ENCODE measurements around the gene TGOLN2.

Gene TGOLN2

DNA sequence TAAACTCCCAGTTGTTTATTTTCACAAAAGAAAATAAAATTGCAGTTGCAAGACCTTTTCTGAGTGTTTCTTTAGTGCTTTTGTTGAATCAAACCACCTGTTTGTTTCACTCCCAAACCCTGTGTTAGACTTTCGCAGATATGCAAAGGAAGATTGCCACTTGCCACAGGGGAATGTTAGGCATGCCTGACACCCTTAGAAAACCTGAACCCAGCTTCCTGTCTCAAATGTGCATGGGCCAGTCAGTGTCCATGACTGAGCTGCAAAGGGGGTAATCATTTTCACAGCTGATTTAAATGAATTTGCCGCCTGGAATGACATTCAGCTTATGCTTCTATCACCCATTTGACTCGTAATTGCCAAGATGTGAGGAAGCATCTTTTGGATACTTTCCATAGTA is 17.5 kb downstream of the TGOLN2 start:
- H3K36me3 Mint-ChIP-seq (ENCODE audit: insufficient read depth) = peaks cover 36% of the 10 kb centered on the region
- peaks cover 21 to 30% of the 10 kb centered on the region in 2 donors for H3K4me1 Mint-ChIP-seq (ENCODE audit: low read depth in 2 of 2)
- DNase-seq (no peak), ATAC-seq (replicated peaks) (no peak)
- H3K9me3 Mint-ChIP-seq = no peaks in the 10 kb centered on the region
- peak overlapping the region; percentile 79 to 85 for H3K4me3 Mint-ChIP-seq
- peak overlapping the region; percentile 78 to 90 for H3K27ac Mint-ChIP-seq
- H3K27me3 Mint-ChIP-seq = peaks cover 3 to 5% of the 10 kb centered on the region in 2 donors

DNA sequence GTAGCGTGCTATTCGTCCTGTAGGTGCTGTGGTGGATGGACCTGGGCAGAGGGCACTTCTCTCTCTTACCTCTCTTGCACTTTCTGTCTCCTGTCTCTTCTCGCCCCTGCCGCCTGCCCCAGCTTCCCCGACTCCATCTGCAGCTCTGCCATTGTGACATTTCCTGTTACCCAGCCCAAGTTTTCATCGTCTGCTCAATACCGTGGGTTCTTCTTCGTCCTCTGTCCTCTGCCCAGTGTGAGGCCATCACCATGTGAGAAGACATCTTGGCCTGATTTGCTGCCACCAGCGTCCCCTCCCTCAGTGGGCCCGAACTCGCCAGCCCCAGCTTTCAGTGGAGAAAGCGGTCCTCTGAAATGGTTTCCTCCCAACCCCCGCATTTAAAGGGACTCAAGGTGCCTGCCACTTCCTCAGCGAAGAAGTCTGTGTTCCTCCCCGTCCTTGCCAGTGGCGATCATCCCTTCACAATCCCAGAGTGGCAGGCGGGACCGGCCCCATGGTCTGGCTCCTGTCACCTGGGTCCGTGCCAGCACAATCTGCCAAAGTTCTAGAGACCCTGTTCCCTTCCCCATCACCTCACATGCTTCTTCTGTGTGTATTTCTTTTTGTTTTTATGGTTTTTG is 18.0 kb downstream of the TGOLN2 start:
- peak; percentile 64 for ATAC-seq (replicated peaks)
- Mint-ChIP-seq H3K4me1 (ENCODE audit: low read depth in 2 of 2) (peaks cover 21 to 30% of the 10 kb centered on the region in 2 donors), H3K27me3 (peaks cover 7 to 10% of the 10 kb centered on the region in 2 donors), H3K27ac (peak overlapping the region; percentile 78 to 90), H3K9me3 (no peaks in the 10 kb centered on the region), H3K4me3 (peak overlapping the region; percentile 79 to 85), H3K36me3 (ENCODE audit: insufficient read depth) (peaks cover 35% of the 10 kb centered on the region)
- no peak for DNase-seq

DNA sequence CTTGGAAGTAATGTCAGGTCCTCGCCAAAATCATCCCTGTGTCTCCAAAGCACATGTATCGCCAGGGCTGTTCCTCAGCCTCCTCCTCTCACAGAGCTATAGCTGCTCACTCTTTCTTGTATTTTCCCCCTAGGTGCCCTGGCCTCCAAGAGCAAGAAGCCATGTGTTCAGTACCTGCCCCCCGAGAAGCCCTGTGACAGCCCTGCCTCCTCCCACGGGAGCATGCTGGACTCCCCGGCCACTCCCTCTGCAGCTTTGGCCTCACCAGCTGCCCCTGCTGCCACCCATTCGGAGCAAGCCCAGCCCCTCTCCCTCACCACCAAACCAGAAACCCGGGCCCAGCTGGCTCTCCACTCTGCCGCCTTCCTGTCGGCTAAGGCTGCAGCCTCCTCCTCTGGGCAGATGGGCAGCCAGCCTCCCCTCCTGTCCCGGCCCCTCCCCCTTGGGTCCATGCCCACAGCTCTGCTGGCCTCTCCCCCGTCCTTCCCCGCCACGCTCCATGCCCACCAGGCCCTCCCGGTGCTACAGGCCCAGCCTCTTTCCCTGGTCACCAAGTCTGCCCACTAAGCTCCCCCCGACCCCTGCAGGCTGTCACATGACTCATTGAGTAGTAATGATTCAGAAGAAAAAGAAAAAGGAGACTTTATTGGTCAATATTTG is 18.8 kb downstream of the TGOLN2 start:
- peak; percentile 23 for ATAC-seq (replicated peaks)
- Mint-ChIP-seq H3K36me3 (ENCODE audit: insufficient read depth) (peaks cover 28% of the 10 kb centered on the region), H3K4me3 (peak overlapping the region; percentile 79 to 85), H3K9me3 (no peaks in the 10 kb centered on the region), H3K27me3 (peaks cover 13 to 18% of the 10 kb centered on the region in 2 donors), H3K4me1 (ENCODE audit: low read depth in 2 of 2) (peaks cover 21 to 28% of the 10 kb centered on the region in 2 donors), H3K27ac (peak overlapping the region; percentile 78 to 90)
- DNase-seq = no peak

GRCh38 chr2:85308201-85308600 is 19.6 kb downstream of the TGOLN2 start:
- DNase-seq (no peak), ATAC-seq (replicated peaks) (no peak)
- Mint-ChIP-seq H3K9me3 (no peaks in the 10 kb centered on the region), H3K27me3 (peaks cover 16 to 26% of the 10 kb centered on the region in 2 donors), H3K36me3 (ENCODE audit: insufficient read depth) (peaks cover 22% of the 10 kb centered on the region), H3K4me1 (ENCODE audit: low read depth in 2 of 2) (peaks cover 21 to 23% of the 10 kb centered on the region in 2 donors), H3K4me3 (peak overlapping the region; percentile 79 to 85), H3K27ac (peak overlapping the region in 1 of 2 donors; percentile 78)

DNA sequence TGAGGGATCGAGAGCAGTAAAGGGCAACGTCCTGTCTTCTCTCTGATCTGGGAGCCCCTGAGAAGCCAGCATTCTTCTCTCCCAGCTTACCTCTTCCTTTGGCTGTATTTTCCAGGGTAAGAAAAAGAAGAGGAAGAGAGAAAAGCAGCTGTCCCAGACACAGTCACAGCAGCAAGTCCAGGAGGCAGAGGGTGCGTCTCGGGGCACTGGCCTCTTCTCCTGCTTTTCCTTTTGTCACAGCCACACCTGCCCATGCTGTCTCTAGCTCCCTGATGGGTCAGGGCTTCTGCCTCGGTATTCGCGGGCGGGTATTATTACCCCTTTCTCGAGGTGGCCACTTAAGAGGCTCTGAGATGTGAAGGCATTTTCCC is 20.3 kb downstream of the TGOLN2 start:
- Mint-ChIP-seq H3K9me3 (no peaks in the 10 kb centered on the region), H3K27ac (peak overlapping the region; percentile 68 to 78), H3K36me3 (ENCODE audit: insufficient read depth) (peaks cover 16% of the 10 kb centered on the region), H3K4me3 (peak overlapping the region; percentile 69 to 81), H3K4me1 (ENCODE audit: low read depth in 2 of 2) (peaks cover 21 to 23% of the 10 kb centered on the region in 2 donors), H3K27me3 (peaks cover 16 to 33% of the 10 kb centered on the region in 2 donors)
- DNase-seq = no peak
- no peak for ATAC-seq (replicated peaks)

DNA sequence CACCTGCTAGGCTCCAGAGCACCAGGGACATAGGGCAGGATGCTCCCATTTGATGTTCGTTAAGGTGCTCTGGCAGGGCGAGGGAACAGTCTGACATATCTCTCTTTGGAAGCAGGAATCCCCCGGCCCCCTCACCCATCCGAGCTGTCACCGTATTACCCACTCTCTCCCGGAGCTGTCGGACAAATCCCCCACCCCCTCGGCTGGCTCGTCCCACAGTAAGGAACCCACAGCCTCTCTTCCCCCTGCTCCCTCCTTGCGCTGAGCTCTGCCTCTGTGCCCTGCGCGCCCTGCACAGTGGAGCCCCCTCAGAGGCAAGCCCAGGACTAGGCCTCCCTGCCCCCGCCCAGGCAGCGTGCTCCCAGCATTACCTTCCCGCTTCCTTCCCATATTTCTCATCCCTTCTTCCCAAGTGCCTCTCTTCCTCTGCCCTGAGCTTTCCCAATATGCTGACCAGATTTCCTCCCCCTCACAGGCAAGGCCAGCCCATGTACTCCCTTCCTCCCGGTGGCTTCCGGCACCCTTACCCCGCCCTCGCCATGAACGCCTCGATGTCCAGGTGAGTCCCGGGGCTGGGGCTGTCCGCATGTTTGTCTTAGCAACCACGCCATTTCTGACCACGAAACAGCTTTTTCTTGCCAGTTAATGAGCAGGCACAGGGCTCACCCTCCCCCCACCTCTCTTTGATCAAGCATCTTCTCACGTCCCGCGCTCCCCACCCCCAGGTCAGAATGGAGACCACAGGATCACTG is 23.8 kb downstream of the TGOLN2 start:
- Mint-ChIP-seq H3K36me3 (ENCODE audit: insufficient read depth) (peaks cover 3% of the 10 kb centered on the region), H3K27ac (no peak overlapping the region), H3K4me1 (ENCODE audit: low read depth in 2 of 2) (peaks cover 7 to 12% of the 10 kb centered on the region in 2 donors), H3K27me3 (peaks cover 16 to 37% of the 10 kb centered on the region in 2 donors), H3K9me3 (no peaks in the 10 kb centered on the region), H3K4me3 (no peak overlapping the region)
- ATAC-seq (replicated peaks) (no peak), DNase-seq (no peak)

- no peak overlapping the region for H3K27ac Mint-ChIP-seq
- DNase-seq = no peak
- no peak for ATAC-seq (replicated peaks)
- H3K4me1 Mint-ChIP-seq (ENCODE audit: low read depth in 2 of 2) = peaks cover 0 to 2% of the 10 kb centered on the region in 2 donors
- H3K4me3 Mint-ChIP-seq = no peak overlapping the region
- peaks cover 2% of the 10 kb centered on the region for H3K36me3 Mint-ChIP-seq (ENCODE audit: insufficient read depth)
- H3K9me3 Mint-ChIP-seq = no peaks in the 10 kb centered on the region
- peaks cover 16 to 37% of the 10 kb centered on the region in 2 donors for H3K27me3 Mint-ChIP-seq
Measured at GRCh38 chr2:85302121-85302520, 25.7 kb downstream of the TGOLN2 start.

DNA sequence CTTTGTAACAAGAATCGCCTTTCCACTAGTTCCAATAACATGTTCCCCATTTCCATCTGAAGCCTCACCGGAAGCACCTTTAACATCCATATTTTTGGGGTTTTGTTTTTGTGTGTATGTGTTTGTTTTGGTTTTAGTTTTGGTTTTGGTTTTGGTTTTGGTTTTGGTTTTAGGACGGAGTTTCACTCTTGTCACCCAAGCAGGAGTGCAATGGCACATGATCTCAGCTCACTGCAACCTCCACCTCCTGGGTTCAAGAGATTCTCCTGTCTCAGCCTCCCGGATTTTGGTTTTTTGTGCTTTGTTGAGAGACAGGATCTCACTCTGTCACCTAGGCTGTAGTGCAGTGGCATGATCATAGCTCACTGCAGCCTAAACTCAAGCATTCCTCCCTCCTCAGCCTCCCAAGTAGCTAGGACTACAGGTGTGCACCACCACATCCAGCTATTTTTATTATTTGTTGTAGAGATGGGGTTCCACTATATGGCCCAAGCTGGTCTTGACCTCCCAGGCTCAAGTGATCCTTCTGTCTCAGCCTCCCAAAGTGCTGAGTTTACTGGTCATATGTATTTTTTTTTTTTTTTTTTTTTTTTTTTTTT is 36.3 kb downstream of the TGOLN2 start:
- H3K27ac Mint-ChIP-seq = peak overlapping the region; percentile 75 to 94
- DNase-seq (peak in 1 of 3 experiments; percentile 19), ATAC-seq (replicated peaks) (peak; percentile 66)
- peaks cover 7% of the 10 kb centered on the region for H3K36me3 Mint-ChIP-seq (ENCODE audit: insufficient read depth)
- H3K4me1 Mint-ChIP-seq (ENCODE audit: low read depth in 2 of 2) = peaks cover 12 to 18% of the 10 kb centered on the region in 2 donors
- peaks cover 0 to 2% of the 10 kb centered on the region in 2 donors for H3K9me3 Mint-ChIP-seq
- no peaks in the 10 kb centered on the region for H3K27me3 Mint-ChIP-seq
- peak overlapping the region; percentile 39 to 50 for H3K4me3 Mint-ChIP-seq

GRCh38 chr2:85288244-85288725 is 39.5 kb downstream of the TGOLN2 start:
- peaks cover 9% of the 10 kb centered on the region for H3K36me3 Mint-ChIP-seq (ENCODE audit: insufficient read depth)
- H3K4me1 Mint-ChIP-seq (ENCODE audit: low read depth in 2 of 2) = peaks cover 16 to 23% of the 10 kb centered on the region in 2 donors
- no peak for ATAC-seq (replicated peaks)
- no peak for DNase-seq
- H3K9me3 Mint-ChIP-seq = peaks cover 0 to 2% of the 10 kb centered on the region in 2 donors
- H3K4me3 Mint-ChIP-seq = no peak overlapping the region
- peaks cover 0 to 9% of the 10 kb centered on the region in 2 donors for H3K27me3 Mint-ChIP-seq
- no peak overlapping the region for H3K27ac Mint-ChIP-seq

DNA sequence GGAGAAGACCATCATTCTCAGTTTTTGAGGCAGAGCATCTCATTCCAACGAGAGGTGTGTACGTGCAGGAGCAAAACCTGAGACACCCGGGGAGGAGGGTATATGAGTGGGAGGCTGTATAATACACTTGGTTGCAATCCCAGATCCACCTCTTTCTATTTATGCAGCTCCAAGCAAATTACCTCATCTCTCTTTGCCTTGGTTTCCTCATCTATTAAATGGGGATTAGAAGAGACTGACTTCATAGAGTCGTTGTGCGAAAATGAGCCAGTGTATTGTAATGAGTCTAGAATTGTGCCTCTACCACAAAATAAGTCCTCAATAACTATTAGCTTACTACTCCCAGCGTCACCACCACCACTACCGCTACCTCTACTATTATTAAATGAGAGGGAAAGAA is 40.1 kb downstream of the TGOLN2 start:
- H3K4me1 Mint-ChIP-seq (ENCODE audit: low read depth in 2 of 2) = peaks cover 16 to 23% of the 10 kb centered on the region in 2 donors
- no peak overlapping the region for H3K4me3 Mint-ChIP-seq
- ATAC-seq (replicated peaks) = no peak
- peaks cover 0 to 2% of the 10 kb centered on the region in 2 donors for H3K9me3 Mint-ChIP-seq
- peaks cover 0 to 9% of the 10 kb centered on the region in 2 donors for H3K27me3 Mint-ChIP-seq
- DNase-seq = no peak
- peaks cover 9% of the 10 kb centered on the region for H3K36me3 Mint-ChIP-seq (ENCODE audit: insufficient read depth)
- no peak overlapping the region for H3K27ac Mint-ChIP-seq

- Mint-ChIP-seq H3K36me3 (ENCODE audit: insufficient read depth) (peaks cover 9% of the 10 kb centered on the region), H3K27me3 (peaks cover 0 to 9% of the 10 kb centered on the region in 2 donors), H3K4me1 (ENCODE audit: low read depth in 2 of 2) (peaks cover 16 to 23% of the 10 kb centered on the region in 2 donors), H3K4me3 (no peak overlapping the region), H3K9me3 (peaks cover 0 to 2% of the 10 kb centered on the region in 2 donors), H3K27ac (peak overlapping the region in 1 of 2 donors; percentile 1)
- no peak for ATAC-seq (replicated peaks)
- no peak for DNase-seq
Measured at GRCh38 chr2:85286918-85287317, 40.9 kb downstream of the TGOLN2 start.

DNA sequence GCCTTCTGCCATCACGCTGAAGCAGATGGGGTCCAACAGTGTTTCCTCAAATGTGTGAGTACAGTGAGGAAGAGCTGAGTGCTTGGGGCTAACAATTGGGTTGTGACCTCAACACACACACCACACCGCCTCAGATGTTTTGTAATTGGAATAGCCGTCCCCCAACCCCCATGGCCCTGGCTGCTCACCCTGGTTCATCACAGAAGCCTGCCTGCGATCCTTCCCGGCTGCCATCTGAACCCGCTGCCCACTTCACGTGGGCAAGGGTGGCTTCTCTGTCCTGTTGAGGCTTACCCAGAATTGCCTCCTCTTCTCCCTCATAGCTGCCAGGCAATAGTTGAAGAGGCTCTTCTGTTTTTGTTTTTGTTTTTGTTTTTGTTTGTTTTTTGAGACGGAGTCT is 44.1 kb downstream of the TGOLN2 start:
- Mint-ChIP-seq H3K36me3 (ENCODE audit: insufficient read depth) (peaks cover 2% of the 10 kb centered on the region), H3K9me3 (no peaks in the 10 kb centered on the region)
- no peak for ATAC-seq (replicated peaks)

DNA sequence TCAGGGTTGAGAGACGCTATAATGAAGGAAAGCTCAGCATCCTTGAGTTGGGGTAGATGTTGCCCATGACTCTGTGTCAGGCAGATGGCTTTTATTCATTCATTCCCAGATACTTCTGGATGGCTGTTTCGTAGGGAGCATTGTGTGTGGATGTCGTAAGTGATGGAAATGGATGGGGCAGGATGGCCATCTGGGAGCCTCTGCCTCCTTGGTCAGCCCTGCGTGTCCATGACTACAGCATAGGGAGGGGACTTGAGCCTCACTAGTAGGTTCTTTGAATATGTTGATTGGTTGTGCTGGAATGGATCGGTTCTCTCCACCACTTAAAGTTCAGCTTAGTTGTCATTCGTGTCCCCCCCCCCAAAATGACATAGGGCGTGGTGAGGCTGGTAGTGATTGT is 44.9 kb downstream of the TGOLN2 start:
- DNase-seq (no peak), ATAC-seq (replicated peaks) (no peak)
- Mint-ChIP-seq H3K27me3 (peaks cover 0 to 17% of the 10 kb centered on the region in 2 donors), H3K36me3 (ENCODE audit: insufficient read depth) (peaks cover 2% of the 10 kb centered on the region), H3K4me3 (no peak overlapping the region), H3K9me3 (no peaks in the 10 kb centered on the region), H3K4me1 (ENCODE audit: low read depth in 2 of 2) (peaks cover 8 to 9% of the 10 kb centered on the region in 2 donors), H3K27ac (no peak overlapping the region)

More for the DNA sequence above, 44.1 kb downstream of the TGOLN2 start:
- H3K4me1 Mint-ChIP-seq (ENCODE audit: low read depth in 2 of 2) = peaks cover 8 to 9% of the 10 kb centered on the region in 2 donors
- H3K4me3 Mint-ChIP-seq = no peak overlapping the region
- DNase-seq = no peak
- no peak overlapping the region for H3K27ac Mint-ChIP-seq
- H3K27me3 Mint-ChIP-seq = peaks cover 0 to 17% of the 10 kb centered on the region in 2 donors
